GM12865 (cell line): ENCODE results near the gene ZNF804B.

Source experiments
- DNase-seq: peaks from one replicate; pipeline ENCODE4 v3.0.0; 2010; ENCODE audit warnings: low read depth
- H3K4me3 ChIP-seq: 2 replicates; pipeline ENCODE4 v1.5.1; 2011; ENCODE audit warnings: mild to moderate bottlenecking, low read depth, low read length, control low read depth
- TF ChIP-seq, protein P1 (sequence below): IDR thresholded peaks from 2 replicates; pipeline ENCODE4 v1.5.1; 2011; ENCODE audit warnings: low read length, control low read depth, low read depth, inconsistent platforms; ENCODE audit not compliant: insufficient read depth; ENCODE audit errors: missing control alignments

Gene ZNF804B

DNA sequence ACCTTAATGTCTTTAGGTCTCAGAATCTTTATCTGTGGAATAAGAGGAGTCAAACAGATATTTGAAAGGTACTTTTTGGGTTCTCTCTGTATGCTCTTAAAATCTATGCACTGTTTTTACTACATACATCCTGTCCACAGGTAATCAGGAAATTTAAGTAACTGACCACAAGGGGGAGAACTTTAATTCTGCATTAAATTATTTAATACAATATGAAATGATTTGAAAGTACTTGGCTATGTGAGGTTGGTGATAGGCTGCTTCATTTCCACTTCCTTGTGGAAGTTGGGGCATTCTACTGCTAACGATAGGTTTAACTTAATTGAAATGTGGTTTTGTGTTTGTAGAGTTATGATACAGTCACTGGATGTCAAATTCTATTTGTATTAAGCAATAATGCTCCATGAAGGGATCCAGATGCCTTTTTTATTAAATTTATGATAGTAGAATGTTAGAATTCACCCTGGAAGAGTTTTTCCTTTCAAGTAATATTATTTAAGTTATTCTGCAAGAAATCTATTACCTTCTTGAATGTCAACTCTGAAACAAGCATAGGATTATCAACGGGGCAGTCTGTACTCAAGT is 30.1 kb downstream of the ZNF804B start:
- peak; percentile 9 for DNase-seq
- TF ChIP-seq, protein P1, sequence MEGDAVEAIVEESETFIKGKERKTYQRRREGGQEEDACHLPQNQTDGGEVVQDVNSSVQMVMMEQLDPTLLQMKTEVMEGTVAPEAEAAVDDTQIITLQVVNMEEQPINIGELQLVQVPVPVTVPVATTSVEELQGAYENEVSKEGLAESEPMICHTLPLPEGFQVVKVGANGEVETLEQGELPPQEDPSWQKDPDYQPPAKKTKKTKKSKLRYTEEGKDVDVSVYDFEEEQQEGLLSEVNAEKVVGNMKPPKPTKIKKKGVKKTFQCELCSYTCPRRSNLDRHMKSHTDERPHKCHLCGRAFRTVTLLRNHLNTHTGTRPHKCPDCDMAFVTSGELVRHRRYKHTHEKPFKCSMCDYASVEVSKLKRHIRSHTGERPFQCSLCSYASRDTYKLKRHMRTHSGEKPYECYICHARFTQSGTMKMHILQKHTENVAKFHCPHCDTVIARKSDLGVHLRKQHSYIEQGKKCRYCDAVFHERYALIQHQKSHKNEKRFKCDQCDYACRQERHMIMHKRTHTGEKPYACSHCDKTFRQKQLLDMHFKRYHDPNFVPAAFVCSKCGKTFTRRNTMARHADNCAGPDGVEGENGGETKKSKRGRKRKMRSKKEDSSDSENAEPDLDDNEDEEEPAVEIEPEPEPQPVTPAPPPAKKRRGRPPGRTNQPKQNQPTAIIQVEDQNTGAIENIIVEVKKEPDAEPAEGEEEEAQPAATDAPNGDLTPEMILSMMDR = peak; percentile 19
- H3K4me3 ChIP-seq = no peak overlapping the region

DNA sequence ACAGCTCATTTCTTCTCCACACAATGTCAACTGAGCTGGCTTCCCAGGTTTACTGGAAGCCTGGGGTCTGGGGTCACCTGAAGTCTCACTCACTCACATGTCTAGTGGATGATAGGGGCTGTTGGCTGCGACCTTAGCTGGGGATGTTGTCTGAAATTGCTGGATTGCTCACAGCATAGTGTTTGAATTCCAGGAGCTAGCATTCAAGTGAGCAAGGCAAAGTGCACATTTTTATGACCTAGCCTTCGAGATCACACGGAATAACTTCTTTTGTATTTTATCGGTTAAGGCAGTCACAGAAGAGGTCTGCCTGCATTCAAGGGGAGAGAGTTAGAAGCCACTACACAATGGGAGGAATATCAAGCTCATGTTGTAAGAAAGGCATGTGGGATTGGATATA is 32.4 kb downstream of the ZNF804B start:
- TF ChIP-seq, protein P1 = no peak

DNA sequence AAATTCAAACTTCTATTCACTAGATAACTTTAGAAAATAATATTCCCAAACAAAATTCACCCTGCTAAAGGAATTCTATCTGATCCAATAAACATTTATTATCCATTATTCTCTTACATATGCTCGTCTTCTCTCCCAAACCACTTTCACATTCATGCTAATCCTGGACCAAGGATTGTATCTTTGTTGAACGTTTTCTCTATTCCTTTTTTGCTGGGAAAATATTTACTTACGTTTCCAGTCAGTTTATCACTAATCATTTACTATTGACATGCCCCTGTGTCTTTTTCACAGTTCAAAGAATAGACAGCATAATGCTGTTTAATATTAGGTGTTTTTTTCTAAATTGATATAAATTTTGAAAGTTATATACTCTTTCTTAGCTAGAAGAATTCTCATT is 32.9 kb downstream of the ZNF804B start:
- no peak overlapping the region for H3K4me3 ChIP-seq
- DNase-seq = no peak
- TF ChIP-seq, protein P1 = no peak

More for the DNA sequence above, 32.4 kb downstream of the ZNF804B start:
- no peak for DNase-seq
- no peak overlapping the region for H3K4me3 ChIP-seq

DNA sequence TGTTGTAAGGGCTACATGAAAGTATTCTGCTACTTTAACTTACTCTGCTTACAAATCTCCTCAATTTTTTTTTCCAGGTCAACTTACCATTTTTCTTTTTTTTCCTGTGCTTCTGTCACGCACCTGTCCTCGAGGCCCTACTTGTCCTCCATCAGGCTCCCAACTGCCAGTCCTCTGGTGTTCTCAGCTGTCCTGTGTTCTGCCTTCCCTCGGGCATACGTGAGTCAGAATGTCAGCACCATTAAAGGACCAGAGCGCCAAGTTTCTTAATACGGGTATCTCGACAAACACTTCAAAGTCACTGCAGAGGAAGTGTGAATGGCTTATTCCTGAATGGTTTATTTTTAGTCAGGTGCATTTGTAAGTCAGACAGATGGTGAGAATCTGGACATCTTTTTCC is 36.1 kb downstream of the ZNF804B start, which contains the start of gene TEX47:
TEX47 (minus strand) TSS at position 185 of the 400 bp plus-strand sequence. CDS start 795 bp downstream, outside the sequence.
- H3K4me3 ChIP-seq = no peak within 1 kb of the TSS
- no peak for DNase-seq
- TF ChIP-seq, protein P1 = no peak

DNA sequence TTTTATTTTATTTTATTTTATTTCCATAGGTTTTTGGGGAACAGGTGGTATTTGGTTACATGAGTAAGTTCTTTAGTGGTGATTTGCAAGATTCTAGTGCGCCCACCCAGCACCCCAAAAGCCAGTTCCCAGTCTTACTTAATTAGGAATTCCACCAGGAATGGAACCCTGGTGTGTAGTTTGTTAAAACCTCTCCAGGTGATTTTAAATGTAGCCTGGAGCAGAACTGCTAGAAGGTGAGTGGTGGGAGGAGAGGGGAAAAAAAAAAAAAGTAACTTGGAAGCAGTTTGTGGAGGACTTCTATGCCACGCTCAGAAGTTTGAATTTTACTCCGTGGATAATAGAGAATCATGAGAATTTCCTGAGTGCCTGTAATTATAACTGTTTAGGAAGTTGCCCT is 41.5 kb downstream of the ZNF804B start:
- TF ChIP-seq, protein P1 = no peak
- no peak overlapping the region for H3K4me3 ChIP-seq
- no peak for DNase-seq

DNA sequence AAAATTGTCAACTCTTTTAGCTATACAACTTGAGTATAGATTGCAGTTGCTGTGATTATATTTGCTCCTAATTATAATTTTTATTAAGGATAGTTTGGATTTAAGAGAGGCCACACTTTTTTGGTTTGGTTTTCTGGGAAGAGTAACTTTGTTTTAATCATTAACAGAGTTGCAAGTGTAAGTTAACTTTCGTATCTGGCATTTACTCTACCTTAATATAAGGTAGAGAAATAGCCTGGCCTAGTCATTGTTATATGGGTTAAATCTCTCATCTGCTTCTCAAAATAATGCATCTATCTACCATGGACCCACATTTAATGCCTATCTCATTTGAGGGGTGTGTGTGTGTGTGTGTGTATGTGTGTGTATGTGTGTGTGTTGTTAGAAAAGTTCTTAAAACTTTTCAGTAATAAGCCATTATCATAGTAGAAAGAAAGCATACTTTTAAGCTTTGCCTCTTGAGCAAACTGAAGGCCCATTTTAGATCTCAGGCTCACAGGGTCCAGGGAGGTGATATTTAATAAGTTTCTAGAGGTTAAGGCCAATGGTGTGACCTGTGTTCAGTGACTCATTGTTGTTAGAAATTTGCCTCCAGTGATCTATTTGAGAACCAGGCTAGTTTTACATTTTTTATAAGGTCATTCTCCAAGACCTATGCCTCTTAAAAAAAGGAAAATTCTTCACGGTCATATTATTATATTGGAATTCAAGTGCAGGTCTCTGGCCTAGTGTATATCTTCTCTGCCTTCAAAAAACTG is 47.0 kb downstream of the ZNF804B start:
- TF ChIP-seq, protein P1 = no peak
- no peak overlapping the region for H3K4me3 ChIP-seq
- DNase-seq = no peak
